T-helper 1 cell (primary cell): ENCODE measurements around the gene ZDHHC9.
A peak's percentile ranks its signal among the peaks of the same experiment; 100 is the strongest.
"Not testable (repeated sequence)": the region's sequence is repeated elsewhere in the genome, so short reads cannot be mapped to it uniquely, and the experiment has no call there.

Experiments
- DNase-seq, 5 donors: peaks; one replicate each; pipeline ENCODE4 v3.0.0-alpha.2; 2012 to 2020
- total RNA-seq, 4 donors: gene quantifications; one replicate each; lab custom pipeline; 2026; lab: John Stamatoyannopoulos, UW

ZDHHC9 gene
- 2.7 to 7.1 (median 6.0) reads per million in 4 donors for total RNA-seq

DNA sequence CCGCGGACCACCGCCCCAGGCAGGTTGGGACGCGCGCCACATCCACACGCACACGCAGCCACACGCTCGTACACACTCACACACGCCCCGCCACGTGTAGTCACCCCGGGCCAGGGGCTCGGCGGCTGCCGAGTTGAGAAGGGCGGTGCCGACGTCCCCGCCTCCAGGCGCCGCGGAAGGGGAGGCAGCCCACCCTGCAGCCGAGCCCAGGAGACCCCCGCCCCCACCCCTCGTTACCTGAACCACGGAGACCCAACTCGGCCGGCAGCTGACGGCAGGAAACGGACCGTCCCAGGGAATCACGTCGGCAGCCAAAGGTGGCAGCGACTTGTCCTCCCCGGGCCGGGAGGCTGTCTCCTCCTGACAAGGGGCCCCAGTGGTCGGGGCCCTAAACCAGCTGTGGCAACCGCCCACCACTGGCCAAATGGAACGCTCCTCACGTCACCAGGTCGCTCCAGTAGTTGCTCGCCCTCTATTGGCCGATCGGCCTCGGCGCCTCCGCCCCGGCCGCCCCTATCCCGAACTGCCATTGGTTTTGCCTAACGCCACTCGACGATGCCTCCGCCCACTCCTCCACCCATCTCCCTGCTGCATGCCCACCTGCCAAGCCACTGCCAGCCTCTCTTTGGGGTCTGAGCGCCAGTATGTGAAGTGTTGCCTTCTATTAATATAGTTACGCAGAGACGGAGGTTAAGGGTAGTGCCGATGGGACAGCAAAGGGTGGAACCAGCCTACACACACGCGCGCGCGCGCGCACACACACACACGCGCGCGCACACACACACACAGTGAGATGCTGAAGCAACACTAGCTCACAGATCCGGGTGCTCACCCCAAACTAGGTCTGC is at the start of gene ZDHHC9:
ZDHHC9 (minus strand) TSS at position 428 of the 848 bp plus-strand sequence. CDS start 1,941 bp downstream, outside the sequence.
- peak; percentile 70 to 84 (median 76) for DNase-seq

DNA sequence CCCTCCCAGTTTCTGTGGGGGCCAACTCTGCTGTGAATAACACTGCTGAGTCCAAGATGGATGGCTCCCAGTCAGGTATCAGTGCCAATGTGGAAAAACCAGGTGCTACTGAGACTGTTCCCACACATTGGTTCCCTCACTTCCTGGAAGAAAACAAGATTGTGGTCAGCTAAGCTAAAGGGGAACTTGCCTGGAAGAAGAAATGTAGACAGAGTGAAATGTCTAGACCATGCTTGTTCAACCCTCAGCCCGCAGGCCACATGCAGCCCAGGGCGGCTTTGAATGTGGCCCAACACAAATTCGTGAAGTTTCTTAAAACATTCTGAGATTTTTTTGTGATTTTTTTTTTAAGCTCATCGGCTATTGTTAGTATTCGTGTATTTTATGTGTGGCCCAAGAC is 33.7 kb upstream of the ZDHHC9 start:
- no peak for DNase-seq

DNA sequence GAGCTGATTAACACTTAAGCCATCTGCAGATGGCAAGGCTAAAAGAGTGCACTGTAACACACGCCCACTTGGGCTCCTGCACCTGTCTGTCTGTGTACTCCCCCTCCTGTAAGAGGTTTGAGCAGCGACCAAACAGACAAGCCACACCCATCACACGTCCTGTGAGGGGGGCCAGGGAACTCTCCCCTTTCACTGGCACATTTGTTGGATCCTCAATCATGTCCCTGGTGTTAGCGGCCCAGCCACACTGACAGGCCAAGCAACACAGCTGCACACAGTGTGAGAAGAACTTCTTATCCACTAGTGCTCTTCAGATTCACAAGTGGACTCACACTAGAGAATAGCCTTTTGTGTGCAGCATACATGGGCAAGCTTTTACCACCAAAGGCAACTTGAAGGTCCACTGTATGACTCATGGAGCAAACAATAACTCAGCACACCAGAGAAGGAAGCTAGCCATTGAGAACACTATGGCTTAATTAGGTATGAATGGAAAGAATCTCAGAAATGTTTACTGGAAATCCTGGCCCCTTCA is 33.2 kb upstream of the ZDHHC9 start:
- DNase-seq, result no peak

DNA sequence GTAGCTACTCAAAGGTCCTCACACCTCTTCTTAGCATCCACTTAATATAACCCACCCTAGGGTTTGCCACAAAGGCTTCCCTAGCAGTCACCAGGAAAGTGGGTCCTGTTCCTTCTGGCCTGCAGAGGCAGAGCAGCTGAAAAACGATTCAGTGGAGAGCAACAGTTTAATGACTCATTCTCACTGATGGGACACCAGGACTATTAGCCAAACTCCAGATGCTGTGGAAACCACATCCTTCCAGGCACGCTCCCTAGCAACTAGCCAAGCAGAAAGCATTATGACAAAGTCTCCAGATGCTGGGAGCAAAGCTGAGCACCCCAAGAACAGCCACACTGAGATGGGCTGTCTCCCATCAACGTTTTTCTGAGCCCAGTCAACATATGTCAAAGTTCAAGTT is 32.0 kb upstream of the ZDHHC9 start:
- no peak for DNase-seq

DNA sequence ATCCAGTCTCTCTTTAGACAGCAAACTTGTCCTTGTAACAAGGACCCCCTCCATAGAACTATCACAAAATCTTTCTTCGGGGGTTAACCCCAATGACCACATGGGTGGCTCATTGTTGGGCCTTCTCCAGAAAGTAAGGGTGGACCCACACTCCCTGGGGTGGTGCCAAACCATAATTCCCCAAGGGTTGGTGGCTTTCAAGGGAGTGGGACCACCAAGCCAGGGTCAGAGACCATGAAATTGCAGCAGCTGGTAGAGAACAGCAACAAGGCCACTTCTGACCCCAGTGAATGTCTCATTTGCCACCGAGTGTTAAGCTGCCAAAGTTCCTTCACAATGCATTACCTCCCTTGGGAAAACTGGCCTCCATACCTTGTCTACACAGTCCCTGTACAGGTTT is 28.8 kb upstream of the ZDHHC9 start:
- no peak for DNase-seq

DNA sequence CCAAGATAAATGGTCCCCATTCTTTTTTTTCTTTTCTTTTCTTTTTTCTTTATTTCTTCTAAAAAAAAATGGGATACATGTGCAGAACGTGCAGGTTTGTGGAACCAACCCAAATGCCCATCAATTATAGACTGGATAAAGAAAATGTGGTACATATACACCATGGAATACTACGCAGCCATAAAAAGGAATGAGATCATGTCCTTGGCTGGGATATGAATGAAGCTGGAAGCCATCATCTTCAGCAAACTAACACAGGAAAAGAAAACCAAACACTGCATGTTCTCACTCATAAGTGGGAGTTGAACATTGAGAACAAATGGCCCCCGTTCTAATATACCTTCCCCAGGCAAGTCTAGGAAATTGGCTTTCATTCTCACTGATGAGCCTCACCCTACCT is 22.6 kb upstream of the ZDHHC9 start:
- DNase-seq, result not testable (repeated sequence)

DNA sequence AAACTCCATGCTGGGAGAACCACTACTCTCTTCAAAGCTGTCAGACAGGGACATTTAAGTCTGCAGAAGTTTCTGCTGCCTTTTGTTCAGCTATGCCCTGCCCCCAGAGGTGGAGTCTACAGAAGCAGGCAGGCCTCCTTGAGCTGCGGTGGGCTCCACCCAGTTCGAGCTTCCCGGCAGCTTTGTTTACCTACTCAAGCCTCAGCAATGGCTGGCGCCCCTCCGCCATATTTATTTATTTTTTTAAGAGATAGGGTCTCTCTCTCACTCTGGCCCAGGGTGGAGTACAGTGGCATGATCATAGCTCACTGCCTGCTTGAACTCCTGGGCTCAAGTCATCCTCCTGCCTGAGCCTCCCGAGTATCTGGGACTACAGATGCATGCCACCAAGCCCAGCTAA is 15.4 kb upstream of the ZDHHC9 start:
- DNase-seq, result not testable (repeated sequence)

DNA sequence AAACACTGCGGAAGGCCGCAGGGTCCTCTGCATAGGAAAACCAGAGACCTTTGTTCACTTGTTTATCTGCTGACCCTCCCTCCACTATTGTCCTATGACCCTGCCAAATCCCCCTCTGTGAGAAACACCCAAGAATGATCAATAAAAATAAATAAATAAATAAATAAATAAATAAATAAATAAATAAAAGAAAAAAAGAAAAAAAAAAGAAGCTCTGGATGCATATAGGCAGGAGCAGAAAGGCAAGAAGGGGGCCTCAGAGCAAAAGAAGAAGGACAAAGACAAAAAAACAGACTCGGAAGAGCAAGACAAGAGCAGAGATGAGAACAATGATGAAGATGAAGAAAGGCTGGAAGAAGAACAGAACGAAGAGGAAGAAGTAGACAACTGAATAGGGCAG is 8.1 kb upstream of the ZDHHC9 start:
- DNase-seq, result not testable (repeated sequence)

DNA sequence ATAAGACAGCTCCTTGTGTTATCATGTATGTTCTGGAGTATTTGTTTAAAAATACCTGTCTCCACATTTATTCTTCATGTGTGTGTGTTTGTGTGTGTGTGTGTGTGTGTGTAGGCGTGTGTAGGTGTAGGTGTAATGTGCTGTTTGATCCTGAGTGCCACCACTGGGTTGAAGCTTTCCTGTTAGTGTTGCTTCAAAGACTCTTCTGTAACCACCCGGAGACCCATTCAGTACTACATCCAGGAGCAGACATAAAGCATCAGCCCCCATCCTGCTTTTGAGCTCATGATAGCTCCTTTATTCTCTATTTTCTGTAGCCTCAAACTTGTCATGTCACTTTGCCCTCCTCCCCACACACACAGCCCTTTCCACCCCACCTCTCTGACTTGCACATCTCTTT is 3.0 kb upstream of the ZDHHC9 start:
- no peak for DNase-seq

DNA sequence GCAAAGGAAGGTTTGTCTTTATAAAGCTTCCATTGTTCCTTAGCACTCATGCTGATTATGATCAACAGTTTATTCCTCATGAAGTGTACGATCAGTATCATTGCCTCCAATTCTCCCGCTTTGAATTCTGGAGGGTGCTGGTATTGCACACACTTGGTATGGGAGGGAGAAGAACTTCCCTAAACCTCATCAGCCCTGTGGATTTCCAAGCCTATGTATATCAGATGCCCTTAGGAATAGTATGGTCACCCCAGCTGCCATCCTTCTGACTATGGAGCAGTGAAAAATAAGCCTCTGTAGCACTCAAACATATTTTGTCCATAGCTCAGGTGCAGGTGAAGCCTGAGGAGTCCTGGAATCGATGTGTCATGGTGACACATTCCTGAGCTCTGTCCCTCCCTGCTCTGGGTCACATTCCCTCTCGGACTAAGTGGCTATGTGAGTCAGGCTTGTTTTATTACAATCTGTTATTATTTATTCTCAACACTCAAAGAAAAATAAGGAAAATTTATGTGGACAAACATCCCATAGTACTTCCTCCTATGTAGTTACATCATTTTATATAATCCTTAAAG is 2.0 kb upstream of the ZDHHC9 start:
- no peak for DNase-seq

DNA sequence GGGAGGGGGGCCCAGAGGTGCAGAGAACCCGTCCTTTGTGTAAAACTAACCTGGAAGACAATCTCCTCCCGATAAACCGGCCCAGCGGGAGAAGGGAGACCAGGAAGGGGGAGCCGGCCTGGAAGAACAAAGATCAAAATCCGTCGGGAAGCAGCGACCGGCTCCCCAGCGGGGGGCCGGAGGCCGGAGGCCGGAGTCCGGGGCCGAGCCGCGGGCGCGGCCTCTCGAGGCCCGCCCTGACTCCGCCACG is 552 bp downstream of the ZDHHC9 start:
- no peak for DNase-seq

DNA sequence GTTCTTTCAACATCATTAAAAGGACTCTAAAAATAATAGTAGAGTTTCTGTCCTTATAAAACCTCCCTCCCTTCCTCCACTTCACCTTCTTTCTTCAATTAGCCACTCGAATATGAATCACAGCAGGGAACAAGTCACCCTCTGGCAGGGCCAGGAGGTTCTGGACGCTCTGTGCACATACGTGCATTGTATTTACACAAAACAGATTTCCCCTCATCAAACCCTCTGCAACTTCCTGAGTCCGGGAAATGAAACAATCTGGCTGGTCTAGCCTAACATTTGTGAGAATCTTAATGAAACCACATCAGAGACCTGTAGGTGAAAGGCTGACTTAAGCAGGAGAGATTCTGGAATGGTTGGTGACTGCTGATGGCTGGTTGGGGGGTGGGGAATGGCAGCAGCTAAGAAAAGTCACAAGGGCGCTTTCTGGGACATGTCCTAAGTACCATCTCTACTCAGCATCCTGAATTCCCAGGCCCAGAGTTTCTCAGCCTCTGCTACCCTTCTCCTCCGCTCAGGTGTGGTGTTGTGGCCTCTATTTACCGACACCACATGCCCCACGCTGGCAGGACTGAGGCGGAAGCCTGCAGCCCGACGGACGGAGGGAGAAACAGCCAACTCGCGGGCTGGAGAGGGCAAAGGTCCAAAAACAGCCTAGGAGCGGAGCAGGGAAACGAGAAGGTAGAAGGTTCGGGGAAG is 1.0 kb downstream of the ZDHHC9 start:
- DNase-seq, result no peak

DNA sequence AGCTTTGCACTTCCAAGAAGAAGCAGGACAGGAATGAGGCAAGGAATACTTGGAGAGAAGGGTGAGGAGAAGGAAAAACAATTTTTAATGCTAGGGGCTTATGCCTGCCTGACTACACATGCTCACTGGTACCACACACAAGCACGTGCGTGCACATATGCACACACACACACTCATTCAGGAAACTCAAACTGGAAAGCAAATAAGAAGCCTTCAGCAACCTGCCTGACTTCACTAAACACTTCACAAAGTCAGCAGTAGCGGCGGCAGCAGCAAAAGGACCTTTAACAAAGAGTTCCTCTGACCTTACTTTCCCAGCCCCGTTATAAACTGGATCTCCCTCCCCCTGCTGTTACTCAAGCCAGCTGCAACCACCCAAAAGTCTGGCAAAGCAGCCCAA is 3.3 kb downstream of the ZDHHC9 start:
- no peak for DNase-seq

DNA sequence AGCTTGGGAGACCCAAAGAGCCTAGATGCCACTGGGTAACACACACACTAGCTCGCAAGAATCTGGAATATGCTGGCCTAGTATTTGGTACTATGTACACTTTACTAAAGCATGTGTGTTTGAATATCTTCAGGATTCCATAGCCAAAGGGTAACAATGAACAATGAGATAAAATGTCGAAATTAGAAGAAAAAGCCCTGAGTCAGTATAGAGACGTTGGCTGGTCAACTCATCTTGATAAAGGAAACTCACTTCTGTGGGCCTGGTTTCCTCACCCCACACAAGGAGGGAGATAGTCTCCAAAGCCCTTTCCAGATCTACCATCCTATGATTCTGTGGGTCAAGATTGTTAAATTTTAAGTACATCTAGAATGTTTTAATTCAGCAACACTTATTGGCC is 6.9 kb downstream of the ZDHHC9 start:
- no peak for DNase-seq

DNA sequence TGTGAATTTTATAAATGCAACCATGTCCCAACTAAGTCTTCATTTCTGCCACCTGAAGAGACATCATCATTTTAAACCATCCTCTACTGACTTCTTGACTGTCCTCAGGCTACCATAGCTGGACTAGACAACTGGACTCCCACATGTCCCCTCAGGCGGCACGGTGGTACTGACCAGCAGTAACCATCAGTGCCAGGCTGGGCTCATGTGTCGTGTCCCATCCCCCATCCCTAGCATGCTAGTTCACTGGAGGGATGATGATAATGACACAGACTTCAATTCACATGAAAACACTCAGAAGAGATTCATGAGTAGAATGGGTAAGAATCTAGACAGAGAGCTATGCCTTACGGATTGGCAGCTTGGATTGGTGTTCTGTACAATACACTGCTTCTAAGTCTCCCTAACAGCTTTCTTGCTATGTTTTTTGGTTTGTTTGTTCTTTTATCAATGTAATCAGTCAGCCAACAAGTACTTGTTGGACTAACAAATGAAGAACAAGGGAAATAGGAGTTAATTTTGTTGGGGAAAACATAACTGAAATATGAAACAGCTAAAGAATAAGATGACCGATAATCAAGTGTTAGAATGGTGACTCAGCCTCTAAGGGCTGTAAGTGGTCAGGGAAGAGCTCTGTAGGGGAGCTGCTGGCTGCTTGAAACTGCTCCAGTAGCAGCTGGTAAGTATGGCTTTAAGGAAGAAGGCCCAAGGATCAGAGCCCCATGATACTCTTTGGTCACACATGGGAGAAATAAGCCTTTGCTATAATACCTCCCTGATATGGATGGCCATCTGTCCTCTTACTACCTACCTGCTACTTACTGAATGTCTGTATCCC is 10.3 kb downstream of the ZDHHC9 start:
- no peak for DNase-seq

DNA sequence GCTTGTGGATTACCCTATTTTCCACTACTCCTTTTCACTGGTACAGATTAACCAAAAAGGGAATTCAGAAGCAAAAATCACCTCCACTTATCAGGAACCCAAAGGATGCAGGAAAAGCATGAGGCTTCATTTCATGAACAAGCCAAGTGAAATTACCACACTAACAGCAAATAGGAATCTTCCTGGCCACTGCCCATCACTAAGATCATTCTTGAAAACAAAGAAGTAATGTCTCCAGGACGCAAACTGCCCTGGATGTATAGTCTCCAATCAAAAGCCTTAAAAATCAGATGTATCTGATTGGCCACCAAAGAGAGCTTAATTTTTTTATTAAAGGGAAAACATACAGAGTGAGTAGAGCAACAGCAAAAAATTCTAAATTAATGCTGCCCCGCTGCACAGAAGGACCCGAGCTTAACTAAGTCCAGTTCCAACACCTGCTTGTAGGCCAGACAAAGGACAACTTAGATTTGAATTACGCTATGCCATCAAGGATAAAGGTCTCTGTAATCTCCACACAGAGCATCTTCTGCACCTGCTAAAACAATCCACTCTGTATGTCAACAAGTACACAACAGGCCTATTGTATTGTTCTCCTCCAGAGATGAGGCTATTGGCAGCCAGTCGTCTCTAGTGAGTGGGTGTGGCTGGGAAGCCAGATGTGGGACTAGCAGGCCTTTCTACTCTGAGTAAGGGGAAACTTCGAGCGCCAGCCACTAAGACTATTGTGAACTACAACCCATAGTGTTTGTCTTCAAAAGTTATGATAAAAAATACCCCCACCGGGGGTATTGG is 12.4 kb downstream of the ZDHHC9 start:
- no peak for DNase-seq

DNA sequence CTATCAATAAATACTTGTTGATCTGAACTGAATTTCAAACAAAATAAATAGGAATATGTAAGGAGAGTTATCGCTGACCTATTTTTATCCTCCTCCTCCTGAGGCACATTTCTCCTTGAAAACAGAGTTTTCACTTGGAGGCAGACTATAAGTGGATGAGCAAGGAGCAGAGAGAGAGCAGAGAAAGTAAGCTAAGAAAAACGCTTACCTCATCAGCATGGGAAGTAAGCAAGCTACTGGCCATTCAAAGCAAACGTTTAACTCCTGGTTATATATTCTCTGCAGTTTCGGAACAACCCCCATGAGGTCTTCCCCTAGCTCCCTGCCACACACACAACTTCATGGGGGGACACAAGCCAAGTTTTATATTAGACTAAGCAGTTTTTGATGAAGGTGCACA is 13.2 kb downstream of the ZDHHC9 start:
- no peak for DNase-seq

DNA sequence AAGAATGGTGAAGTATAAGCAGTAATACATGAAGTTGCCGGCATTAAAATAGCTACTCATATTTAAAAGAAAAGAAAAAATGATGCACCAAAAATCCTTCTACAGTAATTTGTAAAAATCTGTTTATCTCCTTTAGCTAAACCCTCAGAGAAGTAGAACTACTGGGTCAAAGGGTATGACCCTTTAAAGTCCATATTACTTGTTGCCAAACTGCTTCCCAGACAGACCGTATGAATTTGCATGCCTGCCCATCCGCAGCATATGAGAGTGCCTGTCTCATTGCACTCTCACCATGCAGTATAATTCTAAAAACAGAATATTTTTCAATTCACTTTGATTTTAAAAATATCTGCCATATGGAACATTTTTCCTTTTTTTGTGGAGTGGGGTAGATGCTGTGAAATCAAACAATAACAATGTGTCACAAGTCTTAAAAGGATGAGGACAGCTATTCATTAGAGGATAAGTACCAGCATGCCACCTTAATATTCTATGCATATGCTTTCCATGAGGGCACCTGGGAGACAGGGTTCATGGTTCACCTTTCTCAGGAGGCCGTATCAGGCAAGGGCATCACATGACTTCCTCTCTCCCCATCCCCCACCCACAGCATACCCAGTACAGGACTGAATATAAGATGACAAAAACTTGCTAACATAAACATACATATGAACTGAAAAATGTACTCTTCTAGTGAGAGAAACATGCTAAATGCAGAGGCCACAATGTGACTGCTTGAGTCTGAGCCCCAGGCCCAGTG is 17.8 kb downstream of the ZDHHC9 start:
- DNase-seq, result peak in 1 of 5 donors; percentile 12

DNA sequence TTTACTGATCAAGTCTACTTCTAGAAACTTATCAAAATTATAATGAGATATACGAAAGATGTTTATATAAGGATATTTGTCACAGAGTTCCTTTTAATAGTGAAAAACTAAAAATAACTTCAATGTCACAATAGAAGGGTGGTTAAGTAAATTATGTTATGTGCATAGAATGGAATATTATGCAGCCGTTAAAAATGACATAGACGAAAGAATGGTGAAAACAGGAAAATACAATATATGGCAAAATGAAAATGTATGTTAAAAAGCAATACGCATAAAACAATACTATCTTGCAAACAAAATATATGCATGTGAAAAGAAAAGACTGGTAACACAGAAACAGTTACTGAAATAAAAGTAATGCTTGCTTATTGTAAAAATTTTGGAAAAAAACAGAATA is 19.1 kb downstream of the ZDHHC9 start:
- no peak for DNase-seq

DNA sequence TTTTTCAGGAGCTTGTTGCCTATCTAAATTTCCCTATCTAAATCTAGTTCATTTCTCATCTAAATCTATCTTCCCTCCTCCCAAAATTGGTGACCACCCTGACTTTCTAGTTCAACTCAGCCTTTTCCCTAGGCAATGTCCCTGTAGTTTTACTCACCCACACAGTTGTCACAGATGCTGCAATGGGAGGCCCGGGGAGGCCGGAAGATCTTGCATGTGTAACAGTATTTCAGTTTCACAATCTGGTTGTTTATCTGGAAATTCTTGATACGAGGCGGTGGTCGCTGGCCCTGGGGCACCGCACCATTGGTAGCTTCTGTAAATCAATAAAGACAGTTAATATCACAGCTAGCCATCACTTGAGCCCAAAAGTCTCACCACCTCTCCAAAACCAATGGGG is 20.2 kb downstream of the ZDHHC9 start:
- peak in 1 of 5 donors; percentile 18 for DNase-seq

DNA sequence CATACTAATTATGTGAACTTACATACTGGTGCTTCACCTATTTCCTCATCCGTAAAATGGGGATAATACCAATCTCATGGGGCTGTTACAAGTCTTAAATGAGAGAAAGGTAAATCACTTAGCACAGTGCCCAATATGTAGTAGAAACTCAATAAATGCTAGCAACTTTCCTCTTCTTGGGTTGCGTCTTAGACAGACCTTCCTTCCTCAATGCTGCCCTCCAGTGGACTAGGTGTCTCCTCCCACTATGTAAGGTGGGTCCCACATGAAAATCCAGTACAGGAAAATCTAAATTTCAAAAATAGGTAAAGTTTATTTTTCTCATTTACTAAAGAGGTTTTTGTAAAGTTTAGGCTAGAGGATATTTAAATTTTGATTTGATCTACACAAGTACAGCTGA is 20.6 kb downstream of the ZDHHC9 start:
- peak in 4 of 5 donors; percentile 29 to 65 (median 38) for DNase-seq
